Activated naive CD4-positive, alpha-beta T cell treated with anti-CD3 and anti-CD28 coated beads, Interleukin-2, amount 50 U/mL, for 24 hours (primary cell): ENCODE data around the gene SLAMF8.

Experiments used
- H3K27ac Mint-ChIP-seq: one replicate; pipeline ENCODE4 v1.8.0; 2021; ENCODE audit warnings: mild to moderate bottlenecking, mixed read lengths
- H3K27me3 Mint-ChIP-seq: one replicate; pipeline ENCODE4 v1.8.0; 2021; ENCODE audit warnings: mixed read lengths
- H3K36me3 Mint-ChIP-seq: one replicate; pipeline ENCODE4 v1.8.0; 2021; ENCODE audit warnings: mixed read lengths
- H3K4me1 Mint-ChIP-seq: one replicate; pipeline ENCODE4 v1.8.0; 2021; ENCODE audit warnings: mixed read lengths
- H3K4me3 Mint-ChIP-seq: one replicate; pipeline ENCODE4 v1.8.0; 2021; ENCODE audit warnings: mild to moderate bottlenecking, mixed read lengths
- H3K9me3 Mint-ChIP-seq: one replicate; pipeline ENCODE4 v1.8.0; 2021; ENCODE audit warnings: mixed read lengths

Gene SLAMF8

GRCh38 chr1:159826441-159827101 lies at the start of gene SLAMF8:
TSS of gene SLAMF8 (plus strand) at chr1:159826873. CDS start at chr1:159826899, 26 bp downstream.
- Mint-ChIP-seq H3K27ac (peak within 1 kb of the TSS; percentile 52), H3K27me3 (no peaks in the 10 kb centered on the region), H3K36me3 (peaks cover 1% of the 10 kb centered on the region), H3K4me1 (peaks cover 45% of the 10 kb centered on the region), H3K4me3 (peak within 1 kb of the TSS; percentile 3), H3K9me3 (peaks cover 5% of the 10 kb centered on the region)

- no peak overlapping the region for H3K4me3 Mint-ChIP-seq
- H3K4me1 Mint-ChIP-seq, result peaks cover 27% of the 10 kb centered on the region
- H3K9me3 Mint-ChIP-seq, result no peaks in the 10 kb centered on the region
- H3K27ac Mint-ChIP-seq, result peak overlapping the region; percentile 37
- H3K27me3 Mint-ChIP-seq, result no peaks in the 10 kb centered on the region
- no peaks in the 10 kb centered on the region for H3K36me3 Mint-ChIP-seq
Measured at GRCh38 chr1:159778266-159778665, 48.4 kb upstream of the SLAMF8 start.

DNA sequence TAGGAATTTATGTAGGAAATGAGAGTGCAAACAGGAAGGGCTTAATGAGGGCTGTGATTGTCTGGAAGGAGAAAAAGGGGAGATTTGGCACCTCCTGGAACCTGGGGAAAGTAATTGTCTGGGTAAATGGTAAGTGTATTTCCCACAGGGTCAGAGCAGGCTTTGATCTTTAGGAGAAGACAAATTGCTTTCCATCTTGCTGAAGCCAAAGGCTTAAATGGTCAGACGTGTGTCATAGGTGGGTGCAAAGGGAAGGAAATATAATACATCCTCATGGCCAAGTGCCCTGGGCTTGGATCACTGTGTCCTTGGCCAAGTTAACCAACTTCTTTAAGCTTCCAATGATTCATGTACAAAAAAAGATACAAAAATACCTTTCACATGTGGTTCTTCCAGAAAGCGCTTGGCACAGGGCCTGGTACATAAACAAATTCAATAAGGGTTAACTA lies 47.2 kb upstream of the SLAMF8 start:
- Mint-ChIP-seq H3K4me3 (peak overlapping the region; percentile 87), H3K4me1 (peaks cover 27% of the 10 kb centered on the region)

GRCh38 chr1:159780583-159781582 lies 45.8 kb upstream of the SLAMF8 start, which contains the start of gene DUSP23:
TSS of gene DUSP23 (plus strand) at chr1:159780962. CDS start at chr1:159781101, 139 bp downstream.
- Mint-ChIP-seq H3K9me3 (no peaks in the 10 kb centered on the region), H3K4me3 (peak within 1 kb of the TSS; percentile 87), H3K27me3 (no peaks in the 10 kb centered on the region), H3K27ac (peak within 1 kb of the TSS; percentile 90), H3K4me1 (peaks cover 27% of the 10 kb centered on the region), H3K36me3 (no peaks in the 10 kb centered on the region)

More for the DNA sequence above, 47.2 kb upstream of the SLAMF8 start:
- H3K36me3 Mint-ChIP-seq, result no peaks in the 10 kb centered on the region
- no peak overlapping the region for H3K27ac Mint-ChIP-seq
- H3K27me3 Mint-ChIP-seq, result no peaks in the 10 kb centered on the region
- no peaks in the 10 kb centered on the region for H3K9me3 Mint-ChIP-seq

DNA sequence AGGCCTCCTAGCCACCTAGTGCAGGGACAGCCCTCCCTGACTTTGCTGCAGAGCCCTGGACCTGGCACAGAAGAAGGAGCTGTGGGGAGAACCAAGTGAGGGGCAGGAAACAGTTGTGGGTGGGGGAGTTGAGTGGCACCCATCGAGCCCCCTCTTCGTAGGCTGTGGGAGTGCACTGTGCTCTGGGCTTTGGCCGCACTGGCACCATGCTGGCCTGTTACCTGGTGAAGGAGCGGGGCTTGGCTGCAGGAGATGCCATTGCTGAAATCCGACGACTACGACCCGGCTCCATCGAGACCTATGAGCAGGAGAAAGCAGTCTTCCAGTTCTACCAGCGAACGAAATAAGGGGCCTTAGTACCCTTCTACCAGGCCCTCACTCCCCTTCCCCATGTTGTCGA lies 44.7 kb upstream of the SLAMF8 start:
- Mint-ChIP-seq H3K36me3 (no peaks in the 10 kb centered on the region), H3K9me3 (no peaks in the 10 kb centered on the region), H3K27ac (no peak overlapping the region), H3K4me3 (peak overlapping the region; percentile 80), H3K4me1 (peaks cover 27% of the 10 kb centered on the region), H3K27me3 (no peaks in the 10 kb centered on the region)

DNA sequence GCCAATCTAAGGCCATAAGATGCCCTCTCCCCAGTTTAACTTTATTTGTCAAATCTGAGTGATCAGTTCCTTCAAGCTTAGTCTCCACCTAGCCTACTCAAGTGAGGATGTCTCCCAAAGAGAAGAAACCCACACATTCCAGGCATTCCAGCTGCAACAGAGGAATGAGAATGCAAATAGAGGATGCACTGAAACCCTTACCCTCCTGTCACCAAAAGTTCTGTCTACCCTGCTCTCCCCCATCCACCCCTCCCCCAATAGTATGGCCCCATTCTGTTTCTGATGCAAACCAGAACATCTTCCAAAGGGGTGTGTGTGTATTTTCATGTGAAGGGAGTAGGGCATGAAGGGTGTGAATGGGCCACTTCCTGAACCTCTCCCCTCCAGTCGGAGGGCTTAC lies 42.9 kb upstream of the SLAMF8 start:
- Mint-ChIP-seq H3K27me3 (no peaks in the 10 kb centered on the region), H3K4me1 (peaks cover 24% of the 10 kb centered on the region), H3K9me3 (no peaks in the 10 kb centered on the region), H3K36me3 (no peaks in the 10 kb centered on the region), H3K4me3 (no peak overlapping the region), H3K27ac (no peak overlapping the region)

DNA sequence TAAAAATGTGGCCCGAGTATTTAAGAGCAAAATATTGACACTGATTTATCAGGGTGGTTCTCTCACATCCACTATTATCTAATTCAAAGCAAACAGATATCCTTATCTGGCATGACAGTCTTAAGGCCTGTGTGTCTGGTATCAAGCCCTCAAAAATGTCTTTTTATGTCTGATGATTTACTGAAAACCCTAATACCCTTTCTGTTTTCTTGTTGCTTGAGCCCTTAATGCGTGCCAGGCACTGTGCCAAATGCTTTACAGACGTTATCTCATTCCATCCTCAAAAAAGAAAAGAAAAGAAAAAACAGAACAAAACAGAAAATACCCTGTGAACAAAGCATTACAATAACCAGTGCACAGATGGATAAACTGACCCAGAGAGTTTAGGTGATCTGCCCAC lies 40.2 kb upstream of the SLAMF8 start:
- Mint-ChIP-seq H3K27ac (no peak overlapping the region), H3K36me3 (no peaks in the 10 kb centered on the region), H3K27me3 (peaks cover 2% of the 10 kb centered on the region), H3K4me1 (peaks cover 4% of the 10 kb centered on the region), H3K4me3 (no peak overlapping the region), H3K9me3 (no peaks in the 10 kb centered on the region)

DNA sequence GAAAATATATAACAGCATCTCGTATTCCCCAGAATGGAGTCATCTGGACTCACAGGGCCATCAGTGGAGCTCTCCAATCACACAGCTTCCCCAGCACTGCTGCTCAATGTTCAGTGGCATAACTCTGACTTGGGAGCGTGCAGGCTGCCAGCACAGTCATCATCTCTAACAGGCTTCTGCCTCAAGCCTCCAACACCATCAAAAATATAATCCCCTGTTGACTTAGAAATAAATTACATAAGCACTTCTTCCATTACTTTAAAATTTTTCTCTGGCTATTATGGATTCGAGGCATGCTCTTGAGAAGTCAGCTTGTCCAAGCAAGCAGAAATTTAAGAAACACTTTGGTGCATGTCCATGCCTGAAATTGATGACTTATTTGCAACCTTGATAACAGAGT lies 39.7 kb upstream of the SLAMF8 start:
- H3K36me3 Mint-ChIP-seq, result no peaks in the 10 kb centered on the region
- no peaks in the 10 kb centered on the region for H3K9me3 Mint-ChIP-seq
- H3K27me3 Mint-ChIP-seq, result peaks cover 2% of the 10 kb centered on the region
- H3K4me3 Mint-ChIP-seq, result no peak overlapping the region
- no peaks in the 10 kb centered on the region for H3K4me1 Mint-ChIP-seq
- no peak overlapping the region for H3K27ac Mint-ChIP-seq

- Mint-ChIP-seq H3K9me3 (no peaks in the 10 kb centered on the region), H3K36me3 (no peaks in the 10 kb centered on the region), H3K4me1 (no peaks in the 10 kb centered on the region), H3K4me3 (no peak overlapping the region), H3K27ac (peak overlapping the region; percentile 6), H3K27me3 (peaks cover 4% of the 10 kb centered on the region)
Measured at GRCh38 chr1:159790237-159790917, 36.3 kb upstream of the SLAMF8 start.

GRCh38 chr1:159791031-159791430 lies 35.6 kb upstream of the SLAMF8 start:
- no peaks in the 10 kb centered on the region for H3K36me3 Mint-ChIP-seq
- H3K27me3 Mint-ChIP-seq, result peaks cover 4% of the 10 kb centered on the region
- no peaks in the 10 kb centered on the region for H3K9me3 Mint-ChIP-seq
- no peaks in the 10 kb centered on the region for H3K4me1 Mint-ChIP-seq
- no peak overlapping the region for H3K4me3 Mint-ChIP-seq
- no peak overlapping the region for H3K27ac Mint-ChIP-seq

DNA sequence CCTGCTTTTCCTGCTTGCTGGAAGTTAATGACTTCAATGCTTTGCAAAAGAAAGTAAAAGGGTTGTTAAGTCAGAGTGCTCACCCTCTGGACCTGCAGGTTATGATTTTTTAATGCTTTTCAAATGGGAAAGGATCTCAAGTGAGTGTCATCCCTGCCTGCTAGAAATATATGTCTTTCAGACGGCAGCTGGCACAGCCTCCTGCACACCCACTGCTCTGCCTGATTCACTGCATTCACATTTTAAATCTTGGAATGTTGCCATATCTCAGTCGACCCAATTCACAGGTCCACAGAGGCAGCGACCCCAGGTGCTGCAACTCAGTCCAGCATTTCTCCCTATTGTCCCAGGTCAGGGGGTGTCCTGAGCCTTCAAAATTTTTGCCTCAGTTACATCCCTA lies 35.2 kb upstream of the SLAMF8 start:
- no peak overlapping the region for H3K4me3 Mint-ChIP-seq

DNA sequence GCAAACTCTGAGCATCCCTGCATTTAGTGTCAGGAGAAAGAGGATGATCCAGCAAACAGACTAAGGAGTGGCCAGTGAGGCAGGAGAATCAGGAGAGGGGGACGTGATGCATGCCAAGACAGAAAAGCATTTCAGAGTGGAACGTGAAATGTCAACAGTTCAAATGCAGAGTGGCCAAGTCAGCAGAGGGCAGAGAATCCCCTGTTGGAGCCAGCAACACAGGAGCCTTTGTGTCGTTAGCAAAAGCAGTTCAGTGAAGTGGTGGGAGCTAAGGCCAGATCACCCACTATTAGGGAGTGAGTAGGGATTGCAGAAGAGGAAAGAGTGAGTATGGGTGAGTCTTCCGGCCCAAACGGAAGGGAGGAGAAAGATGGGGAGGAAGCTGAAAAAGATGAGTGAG lies 31.1 kb upstream of the SLAMF8 start:
- H3K4me3 Mint-ChIP-seq, result no peak overlapping the region
- no peaks in the 10 kb centered on the region for H3K36me3 Mint-ChIP-seq
- no peaks in the 10 kb centered on the region for H3K9me3 Mint-ChIP-seq
- no peak overlapping the region for H3K27ac Mint-ChIP-seq
- H3K27me3 Mint-ChIP-seq, result peaks cover 2% of the 10 kb centered on the region
- H3K4me1 Mint-ChIP-seq, result peaks cover 9% of the 10 kb centered on the region

More for the DNA sequence above, 35.2 kb upstream of the SLAMF8 start:
- H3K36me3 Mint-ChIP-seq, result no peaks in the 10 kb centered on the region
- H3K27ac Mint-ChIP-seq, result no peak overlapping the region
- H3K9me3 Mint-ChIP-seq, result no peaks in the 10 kb centered on the region
- H3K4me1 Mint-ChIP-seq, result no peaks in the 10 kb centered on the region
- H3K27me3 Mint-ChIP-seq, result peaks cover 4% of the 10 kb centered on the region

- Mint-ChIP-seq H3K4me3 (no peak overlapping the region), H3K36me3 (no peaks in the 10 kb centered on the region), H3K27ac (no peak overlapping the region), H3K4me1 (peaks cover 15% of the 10 kb centered on the region), H3K27me3 (peaks cover 2% of the 10 kb centered on the region), H3K9me3 (no peaks in the 10 kb centered on the region)
Measured at GRCh38 chr1:159798893-159799292, 27.8 kb upstream of the SLAMF8 start.

DNA sequence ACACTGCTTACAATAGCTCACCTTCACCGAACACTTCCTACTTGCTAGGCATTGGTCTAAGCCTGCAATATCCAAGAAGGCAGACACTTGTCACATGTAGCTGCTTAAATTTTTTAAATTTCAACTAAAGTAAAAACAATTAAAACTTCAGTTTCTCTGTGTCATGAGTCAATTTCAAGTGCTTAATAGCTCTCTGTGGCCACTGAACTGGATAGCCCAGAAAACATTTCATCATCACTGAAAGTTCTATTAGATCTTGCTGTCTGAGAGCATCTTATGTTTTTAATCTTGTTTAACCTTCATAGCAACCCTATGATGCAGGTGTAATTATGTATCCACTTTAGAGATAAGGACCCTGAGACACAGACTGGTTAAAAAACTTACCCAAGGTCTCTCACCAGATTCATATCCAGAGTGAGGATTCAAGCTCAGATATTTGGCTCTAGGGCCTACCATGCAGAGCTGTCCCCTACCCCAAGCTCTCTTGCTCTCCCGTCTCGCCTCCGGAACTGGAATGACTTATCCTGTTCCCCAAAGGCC lies 27.2 kb upstream of the SLAMF8 start:
- Mint-ChIP-seq H3K9me3 (no peaks in the 10 kb centered on the region), H3K36me3 (no peaks in the 10 kb centered on the region), H3K4me3 (no peak overlapping the region), H3K27me3 (peaks cover 2% of the 10 kb centered on the region), H3K27ac (no peak overlapping the region), H3K4me1 (peaks cover 19% of the 10 kb centered on the region)
